Astrocyte (in vitro differentiated cells and primary cell): ENCODE results near the gene ZBP1. TPM values are rescaled to one million over a fixed set of nuclear protein-coding genes. Genes with fewer than 3 reads are reported as not detected.

Source experiments
- DNase-seq: peaks from one replicate; pipeline ENCODE4 v3.0.0-alpha.2; 2010; ENCODE audit warnings: low read depth
- FAIRE-seq: peaks from 2 replicates; lab custom pipeline; 2011; peaks lifted over from hg19 to GRCh38; lab: Jason Lieb, UNC
- H2AFZ ChIP-seq: 2 replicates; pipeline ENCODE4 v1.6.0; 2012; ENCODE audit warnings: low read depth, low read length, inconsistent platforms
- H3K27ac ChIP-seq: 2 replicates; pipeline ENCODE4 v1.5.1; 2011; ENCODE audit warnings: low read depth, low read length, inconsistent platforms
- H3K27me3 ChIP-seq: 2 replicates; pipeline ENCODE4 v1.6.0; 2011; ENCODE audit warnings: low read length, inconsistent platforms; ENCODE audit not compliant: insufficient read depth
- H3K36me3 ChIP-seq: 2 replicates; pipeline ENCODE4 v1.5.1; 2011; ENCODE audit warnings: low read length, inconsistent platforms; ENCODE audit not compliant: insufficient read depth
- H3K4me1 ChIP-seq: 2 replicates; pipeline ENCODE4 v1.5.1; 2011; ENCODE audit warnings: low read length, inconsistent platforms; ENCODE audit not compliant: insufficient read depth
- H3K4me2 ChIP-seq: 2 replicates; pipeline ENCODE4 v1.6.0; 2012; ENCODE audit warnings: low read length, inconsistent platforms
- H3K4me3 ChIP-seq: 2 replicates; pipeline ENCODE4 v1.5.1; 2011; ENCODE audit warnings: low read depth, mild to moderate bottlenecking, low read length, inconsistent platforms; ENCODE audit not compliant: insufficient read depth
- H3K79me2 ChIP-seq: 2 replicates; pipeline ENCODE4 v1.6.0; 2012; ENCODE audit warnings: mild to moderate bottlenecking, low read length, inconsistent platforms; ENCODE audit not compliant: insufficient read depth
- H3K9ac ChIP-seq: 2 replicates; pipeline ENCODE4 v1.6.0; 2012; ENCODE audit warnings: mild to moderate bottlenecking, low read length, inconsistent platforms
- H3K9me3 ChIP-seq: 2 replicates; pipeline ENCODE4 v1.5.1; 2012; ENCODE audit warnings: low read depth, mild to moderate bottlenecking, low read length, inconsistent platforms; ENCODE audit not compliant: insufficient read depth
- H4K20me1 ChIP-seq: 2 replicates; pipeline ENCODE4 v1.6.0; 2012; ENCODE audit warnings: low read length, inconsistent platforms; ENCODE audit not compliant: insufficient read depth
- H3K27ac Mint-ChIP-seq: one replicate; pipeline ENCODE4 v1.8.0; 2021; ENCODE audit warnings: mild to moderate bottlenecking, mixed read lengths; ENCODE audit not compliant: unreplicated experiment
- H3K27me3 Mint-ChIP-seq: one replicate; pipeline ENCODE4 v1.8.0; 2021; ENCODE audit warnings: low read depth, mixed read lengths; ENCODE audit not compliant: unreplicated experiment
- H3K36me3 Mint-ChIP-seq: one replicate; pipeline ENCODE4 v1.8.0; 2021; ENCODE audit warnings: low read depth, mixed read lengths; ENCODE audit not compliant: unreplicated experiment
- H3K4me1 Mint-ChIP-seq: one replicate; pipeline ENCODE4 v1.8.0; 2021; ENCODE audit warnings: low read depth, mixed read lengths; ENCODE audit not compliant: unreplicated experiment
- H3K4me3 Mint-ChIP-seq: one replicate; pipeline ENCODE4 v1.8.0; 2021; ENCODE audit warnings: mild to moderate bottlenecking, moderate library complexity, mixed read lengths; ENCODE audit not compliant: unreplicated experiment
- H3K9me3 Mint-ChIP-seq: one replicate; pipeline ENCODE4 v1.8.0; 2021; ENCODE audit warnings: mild to moderate bottlenecking, mixed read lengths; ENCODE audit not compliant: unreplicated experiment
- CTCF ChIP-seq: IDR thresholded peaks from 2 replicates; pipeline ENCODE4 v1.5.1; 2011; ENCODE audit warnings: low read depth, mild to moderate bottlenecking, inconsistent platforms, low read length, moderate library complexity; ENCODE audit not compliant: insufficient read depth
- EZH2 ChIP-seq: IDR thresholded peaks from 2 replicates; pipeline ENCODE4 v1.6.1; 2012; ENCODE audit warnings: mild to moderate bottlenecking, low read length, inconsistent platforms; ENCODE audit not compliant: insufficient read depth
- total RNA-seq: library from RNA; stranded (reverse); gene quantifications from 2 replicates; pipeline ENCODE4 v1.2.1, GENCODE V29; 2021

The ZBP1 gene
- total RNA-seq, 1 donor from 2014 or later, result not detected

GRCh38 chr20:57618091-57618763 lies 2.0 kb downstream of the ZBP1 start:
- Histone ChIP-seq H3K4me2 (no peak overlapping the region), H3K27ac (no peak overlapping the region), H3K4me1 (peaks cover 5% of the 10 kb centered on the region), H3K36me3 (no peaks in the 10 kb centered on the region), H3K9me3 (no peaks in the 10 kb centered on the region), H3K4me3 (no peak overlapping the region), H3K27me3 (peaks cover 7% of the 10 kb centered on the region), H4K20me1 (no peaks in the 10 kb centered on the region), H3K9ac (no peak overlapping the region), H3K79me2 (no peaks in the 10 kb centered on the region), H2AFZ (no peak overlapping the region)
- no peak overlapping the region for H3K4me3 Mint-ChIP-seq
- FAIRE-seq (no peak), DNase-seq (no peak)
- no peak overlapping the region for H3K27ac Mint-ChIP-seq
- TF ChIP-seq CTCF (no peak), EZH2 (no peak)
- H3K36me3 Mint-ChIP-seq, result no peaks in the 10 kb centered on the region
- peaks cover 6% of the 10 kb centered on the region for H3K9me3 Mint-ChIP-seq
- peaks cover 7% of the 10 kb centered on the region for H3K4me1 Mint-ChIP-seq
- peaks cover 49% of the 10 kb centered on the region for H3K27me3 Mint-ChIP-seq

- Histone ChIP-seq H2AFZ (no peak overlapping the region), H3K36me3 (no peaks in the 10 kb centered on the region), H3K4me2 (no peak overlapping the region), H3K9ac (no peak overlapping the region), H4K20me1 (no peaks in the 10 kb centered on the region), H3K27me3 (peaks cover 7% of the 10 kb centered on the region), H3K9me3 (no peaks in the 10 kb centered on the region), H3K27ac (no peak overlapping the region), H3K4me1 (no peaks in the 10 kb centered on the region), H3K79me2 (no peaks in the 10 kb centered on the region), H3K4me3 (no peak overlapping the region)
- no peak overlapping the region for H3K4me3 Mint-ChIP-seq
- H3K27me3 Mint-ChIP-seq, result peaks cover 49% of the 10 kb centered on the region
- H3K4me1 Mint-ChIP-seq, result peaks cover 2% of the 10 kb centered on the region
- FAIRE-seq (no peak), DNase-seq (no peak)
- H3K9me3 Mint-ChIP-seq, result peaks cover 4% of the 10 kb centered on the region
- no peak overlapping the region for H3K27ac Mint-ChIP-seq
- no peak for TF ChIP-seq CTCF
- no peaks in the 10 kb centered on the region for H3K36me3 Mint-ChIP-seq
Measured at GRCh38 chr20:57617079-57617795, 3.0 kb downstream of the ZBP1 start.
